Activated CD4-positive, CD25-positive, alpha-beta regulatory T cell treated with anti-CD3 and anti-CD28 coated beads, Interleukin-2, amount 50 U/mL, for 24 hours (primary cell): Measurements from ENCODE around the gene FAM98C.
"Not testable (repeated sequence)": the region's sequence is repeated elsewhere in the genome, so short reads cannot be mapped to it uniquely, and the experiment has no call there.

Experiments
- ATAC-seq, 2 donors: fragments of 150-1000 bp; cut with Tn5 transposase; one replicate each; pipeline ENCODE4 v1.10.0; 2021; ENCODE audit warnings: mild to moderate bottlenecking in 1 of 2, moderate library complexity in 1 of 2

Gene FAM98C

DNA sequence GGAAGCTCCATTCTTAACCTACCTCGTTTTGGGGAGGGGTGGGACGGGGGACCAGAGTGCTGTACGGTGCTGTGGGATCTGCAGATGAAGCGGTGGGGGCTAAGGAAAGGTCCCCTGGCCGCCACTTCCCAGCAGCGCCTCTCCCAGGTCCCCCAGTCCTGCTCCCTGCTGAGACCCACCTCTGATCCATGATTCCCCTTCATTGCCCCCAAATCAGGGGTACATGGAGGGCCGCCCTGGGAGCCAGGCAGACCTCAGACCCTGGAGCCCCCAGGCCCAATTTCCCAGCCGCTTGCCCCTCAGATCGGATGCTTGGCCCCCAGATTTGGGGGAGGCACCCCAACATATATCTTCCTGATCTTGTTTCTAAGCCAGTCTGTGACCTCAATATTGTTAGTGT is 3.8 kb upstream of the FAM98C start:
- ATAC-seq: no peak

- ATAC-seq: no peak
Observed at GRCh38 chr19:38399537-38399936, 3.4 kb upstream of the FAM98C start.

- no peak for ATAC-seq
Observed at GRCh38 chr19:38400361-38400760, 2.5 kb upstream of the FAM98C start.

- ATAC-seq: no peak
Observed at GRCh38 chr19:38401148-38401547, 1.7 kb upstream of the FAM98C start.

- no peak for ATAC-seq
Observed at GRCh38 chr19:38402623-38402966, 298 bp upstream of the FAM98C start.

GRCh38 chr19:38404858-38405257 is 2.0 kb downstream of the FAM98C start:
- ATAC-seq: no peak

DNA sequence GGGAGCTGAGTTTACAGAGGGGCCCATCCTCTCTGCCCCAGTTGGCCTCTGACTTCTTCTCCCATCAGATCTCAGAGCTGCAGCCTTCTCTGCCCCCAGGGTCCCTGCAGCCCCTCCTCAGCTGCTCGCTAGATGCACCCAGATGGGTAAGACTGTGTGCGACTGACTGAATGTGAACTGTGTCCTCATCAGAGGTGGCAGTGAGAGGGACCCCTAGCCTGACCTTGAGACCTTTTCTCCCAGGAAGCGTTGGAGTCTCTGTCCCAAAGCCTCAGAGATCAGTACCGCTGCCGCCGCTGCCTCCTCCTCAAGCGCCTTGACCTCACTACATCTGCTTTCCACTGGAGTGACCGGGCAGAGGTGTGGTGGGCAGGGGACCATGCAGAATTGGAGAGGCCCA is 2.4 kb downstream of the FAM98C start:
- no peak for ATAC-seq

GRCh38 chr19:38409631-38410133 is 6.8 kb downstream of the FAM98C start:
- no peak for ATAC-seq

DNA sequence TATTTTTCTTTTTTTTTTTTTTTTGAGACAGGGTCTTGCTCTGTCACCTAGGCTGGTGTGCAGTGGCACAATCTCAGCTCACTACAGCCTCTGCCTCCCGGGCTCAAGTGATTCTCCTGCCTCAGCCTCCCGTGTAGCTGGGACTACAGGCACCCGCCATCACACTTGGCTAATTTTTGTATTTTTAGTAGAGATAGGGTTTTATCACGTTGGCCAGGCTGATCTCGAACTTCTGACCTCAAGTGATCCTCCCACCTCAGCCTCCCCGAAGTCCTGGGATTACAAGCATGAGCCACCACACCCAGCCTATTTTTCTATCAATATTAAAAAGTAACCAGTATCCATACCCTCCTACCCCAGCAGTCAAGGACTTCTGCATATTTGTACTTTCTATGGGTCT is 7.5 kb downstream of the FAM98C start:
- not testable (repeated sequence) for ATAC-seq

DNA sequence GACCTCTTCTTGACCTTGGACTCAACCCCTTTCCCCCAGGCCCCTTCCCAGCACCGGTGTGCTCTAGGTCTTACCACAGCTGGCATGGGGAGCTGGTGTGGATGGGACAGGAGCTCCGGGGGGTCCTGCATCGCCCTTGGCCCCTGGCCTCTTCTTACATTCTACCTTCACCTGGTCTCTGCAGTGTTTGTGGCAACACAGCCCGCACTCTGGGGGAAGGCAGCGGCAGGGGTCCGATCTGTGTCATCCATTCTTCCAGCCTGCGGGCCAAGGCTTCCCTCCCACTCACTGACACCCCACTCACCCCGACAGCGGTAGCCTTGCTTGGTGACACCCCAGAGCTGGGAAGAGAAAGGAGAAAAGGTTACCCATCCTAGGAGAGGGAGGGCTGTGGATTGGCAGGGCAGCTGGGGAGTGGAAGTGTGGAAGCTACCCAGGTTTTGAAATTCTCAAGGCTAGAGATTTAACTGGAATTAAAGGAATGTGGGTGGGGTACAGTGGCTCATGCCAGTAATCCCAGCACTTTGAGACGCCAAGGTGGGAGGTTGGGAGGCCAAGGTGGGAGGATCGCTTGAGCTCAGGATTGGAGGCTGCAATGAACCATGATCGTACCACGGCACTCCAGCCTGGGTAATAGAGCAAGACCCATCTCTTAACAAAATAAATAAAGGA is 8.3 kb downstream of the FAM98C start:
- no peak for ATAC-seq

DNA sequence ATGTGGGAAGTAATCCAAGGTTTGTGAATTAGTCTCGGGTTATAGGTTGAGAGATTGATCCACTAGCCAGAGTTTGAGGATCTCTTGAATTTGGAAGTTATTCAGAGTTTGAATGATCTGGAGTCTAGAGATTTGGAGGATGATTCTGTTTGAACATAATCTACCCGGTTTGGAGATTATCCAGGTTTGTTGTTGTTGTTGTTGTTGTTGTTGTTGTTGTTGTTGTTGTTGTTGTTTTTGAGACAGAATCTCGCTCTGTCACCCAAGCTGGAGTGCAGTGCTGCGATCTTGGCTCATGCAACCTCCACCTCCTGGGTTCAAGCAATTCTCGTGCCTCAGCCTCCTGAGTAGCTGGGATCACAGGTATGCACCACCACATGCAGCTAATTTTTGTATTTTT is 9.0 kb downstream of the FAM98C start:
- not testable (repeated sequence) for ATAC-seq

- ATAC-seq: no peak
Observed at GRCh38 chr19:38412491-38412890, 9.6 kb downstream of the FAM98C start.

- ATAC-seq: no peak
Observed at GRCh38 chr19:38412961-38413360, 10.1 kb downstream of the FAM98C start.

- no peak for ATAC-seq
Observed at GRCh38 chr19:38413416-38413815, 10.5 kb downstream of the FAM98C start.

DNA sequence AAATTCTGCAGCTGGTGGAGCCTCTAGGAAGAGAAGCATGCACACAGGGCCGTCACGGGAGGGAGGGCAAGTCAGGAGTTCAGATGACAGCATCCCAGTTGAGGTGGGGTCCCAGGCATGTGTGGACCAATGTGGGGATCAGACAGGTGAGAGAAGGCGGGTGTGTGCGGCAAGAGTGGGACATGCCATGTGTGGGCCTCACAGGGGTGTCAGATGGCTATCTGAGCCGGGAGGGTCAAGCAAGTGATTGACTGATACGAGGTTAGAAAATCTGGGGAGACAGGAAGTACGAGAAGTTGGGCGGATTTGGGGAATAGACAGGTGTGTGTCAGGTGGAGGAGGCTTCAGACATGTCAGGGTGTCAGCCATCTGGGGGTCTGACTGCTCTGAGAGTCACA is 14.3 kb downstream of the FAM98C start:
- ATAC-seq: no peak

DNA sequence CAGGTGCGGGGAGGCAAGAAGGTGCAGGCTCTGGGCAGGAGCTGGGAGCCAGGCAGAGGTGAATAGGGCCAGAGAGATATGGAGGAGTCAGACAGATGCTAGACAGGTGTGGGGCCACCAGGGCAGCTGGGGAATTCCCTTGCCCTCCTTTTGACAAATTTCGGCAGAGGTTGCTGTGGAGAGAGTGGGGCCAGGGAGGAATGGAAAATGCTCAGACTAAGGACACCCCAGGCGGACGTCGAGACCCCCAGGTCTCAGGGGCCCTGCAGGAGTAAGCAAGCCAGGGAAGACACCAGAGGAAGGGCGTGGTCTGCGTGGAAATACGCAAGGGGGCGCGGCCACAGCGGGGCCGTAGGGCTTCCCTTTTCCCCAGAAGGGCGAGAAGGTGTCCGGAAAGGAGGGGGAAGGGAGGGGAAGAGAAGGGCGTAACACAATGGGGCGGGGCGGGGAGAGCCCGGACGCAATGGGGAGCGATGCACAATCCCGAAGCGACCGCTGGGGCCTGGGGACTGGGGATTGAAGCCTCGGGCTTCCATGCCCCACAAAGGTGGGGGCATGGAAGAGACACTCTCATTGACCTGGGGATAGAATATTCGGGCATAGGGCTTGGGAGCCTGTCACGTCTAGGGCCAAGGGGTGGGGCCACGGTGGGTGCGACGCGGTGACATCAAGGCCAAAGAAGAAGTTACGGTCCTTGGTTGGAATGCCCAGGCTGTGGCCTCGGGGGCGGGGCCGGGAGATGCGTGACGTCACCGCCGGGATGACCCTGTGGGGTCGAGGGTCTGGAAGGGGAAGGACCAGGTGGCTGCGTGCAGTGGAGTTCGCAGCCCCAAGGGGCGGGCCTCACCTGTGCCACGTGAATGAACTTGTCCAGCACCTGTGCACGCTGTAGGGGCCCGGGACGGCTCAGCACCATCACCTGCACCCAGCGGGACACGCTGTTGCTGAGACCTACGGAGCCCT is 14.9 kb downstream of the FAM98C start:
- peak; percentile 78 to 82 for ATAC-seq

DNA sequence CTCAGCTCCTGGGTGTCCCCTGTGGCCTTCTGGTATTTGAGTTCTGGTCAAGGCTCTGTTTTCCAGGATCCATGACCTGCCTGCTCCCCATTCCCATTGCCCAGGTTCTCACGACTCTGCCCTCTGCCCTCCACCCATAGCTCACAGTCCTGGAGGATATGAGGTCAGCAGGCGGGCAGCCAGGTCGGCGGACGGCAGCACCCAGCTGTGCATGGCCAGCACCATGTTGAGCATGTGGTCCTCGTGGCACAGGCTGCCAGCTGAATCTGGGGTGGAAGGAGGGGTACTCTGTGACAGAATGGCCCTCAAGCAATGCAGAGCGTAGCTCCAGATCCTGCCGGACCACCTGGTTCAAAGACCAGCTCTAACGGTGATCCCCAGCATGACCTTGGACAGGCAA is 18.0 kb downstream of the FAM98C start:
- no peak for ATAC-seq

GRCh38 chr19:38421856-38422255 is 19.0 kb downstream of the FAM98C start:
- no peak for ATAC-seq

DNA sequence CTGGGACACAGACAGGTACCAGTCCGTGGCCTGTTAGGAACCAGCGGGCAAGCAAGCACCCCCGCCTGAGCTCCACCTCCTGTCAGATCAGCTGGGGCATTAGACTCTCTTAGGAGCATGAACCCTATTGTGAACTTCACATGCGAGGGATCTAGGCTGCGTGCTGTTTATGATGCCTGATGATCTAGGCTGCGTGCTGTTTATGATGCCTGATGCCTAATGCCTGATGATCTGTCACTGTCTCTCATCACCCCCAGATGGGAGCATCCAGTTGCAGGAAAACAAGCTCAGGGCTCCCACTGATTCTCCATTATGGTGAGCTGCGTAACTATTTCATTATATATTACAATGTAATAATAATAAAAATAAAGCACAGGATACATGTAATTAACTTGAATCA is 19.5 kb downstream of the FAM98C start:
- no peak for ATAC-seq

GRCh38 chr19:38424272-38424671 is 21.4 kb downstream of the FAM98C start:
- no peak for ATAC-seq

DNA sequence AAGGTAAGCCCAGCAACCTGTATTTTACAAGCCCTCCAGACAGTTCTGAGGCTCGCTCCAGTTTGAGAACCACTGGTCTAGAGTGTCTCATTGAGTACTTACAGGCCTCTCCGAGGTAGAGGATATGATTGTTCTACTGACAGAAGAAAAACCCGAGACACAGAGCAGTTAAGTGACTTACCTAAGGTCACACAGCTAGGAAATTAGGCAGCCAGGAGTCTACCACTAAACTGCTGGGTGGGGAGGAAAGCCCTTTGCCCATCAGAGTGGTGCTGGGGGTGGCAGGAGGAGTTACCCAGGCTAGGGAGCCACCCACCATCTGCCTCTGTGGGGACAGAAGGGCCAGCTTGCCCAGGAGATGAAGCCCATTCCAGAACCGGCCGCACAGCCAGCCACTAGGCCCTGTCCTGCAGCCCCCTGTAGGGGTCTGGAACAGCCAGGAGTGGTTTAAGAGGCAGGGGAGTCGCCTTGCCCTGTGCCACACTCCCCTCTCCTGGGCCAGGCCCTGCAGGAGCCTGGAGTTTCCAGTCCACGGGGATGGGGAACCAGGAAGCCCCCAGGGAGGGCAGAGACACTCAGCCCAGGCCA is 22.4 kb downstream of the FAM98C start:
- no peak for ATAC-seq

- ATAC-seq: peak; percentile 29 to 30
Observed at GRCh38 chr19:38425810-38426466, 23.0 kb downstream of the FAM98C start, which contains the start of gene RASGRP4. RASGRP4 (minus strand) TSS chr19:38426219; CDS start chr19:38426091, 128 bp downstream.
